ENCODE results near the gene NAALADL2. TPM values are rescaled to one million over a fixed set of nuclear protein-coding genes. Genes with fewer than 3 reads are reported as not detected.

NAALADL2 gene
- total and polyA plus RNA-seq, 2 donors (not counting 1 experiment from before 2014, with no cell fraction given), result not detected

- Histone ChIP-seq H3K4me2 (replicated peaks; ENCODE audit: low read depth, low read length, poor library complexity, severe bottlenecking) (no peak overlapping the region), H3K79me2 (ENCODE audit: control insufficient read depth, insufficient read depth, low read length) (no peaks in the 10 kb centered on the region), H3K9me3 (ENCODE audit: control extremely low read depth in 1 of 3, control insufficient read depth in 2 of 3, insufficient read depth in 1 of 3, low read length in 2 of 3) (peaks cover 0 to 7% (median 0%) of the 10 kb centered on the region in 3 donors), H3K27me3 (replicated peaks in 1 of 4; ENCODE audit: control extremely low read depth in 1 of 4, control insufficient read depth in 3 of 4, insufficient read depth in 4 of 4, low read length in 3 of 4) (no peaks in the 10 kb centered on the region), H3K36me3 (replicated peaks in 1 of 2; ENCODE audit: control extremely low read depth in 1 of 2, control insufficient read depth in 1 of 2, extremely low read depth in 1 of 2, insufficient read depth in 2 of 2, low read length in 1 of 2) (no peaks in the 10 kb centered on the region), H3K27ac (ENCODE audit: low read length in 2 of 2) (no peak overlapping the region), H2AFZ (ENCODE audit: insufficient read depth, low read depth, low read length, poor library complexity, severe bottlenecking) (no peak overlapping the region), H3K4me3 (ENCODE audit: control extremely low read depth in 1 of 5, extremely low read depth in 1 of 5, insufficient read depth in 1 of 5, low read depth in 2 of 5, low read length in 4 of 5) (no peak overlapping the region), H4K20me1 (ENCODE audit: control insufficient read depth, insufficient read depth, low read length, poor library complexity, severe bottlenecking) (no peaks in the 10 kb centered on the region), H3K9ac (ENCODE audit: low read length) (no peak overlapping the region), H3K4me1 (ENCODE audit: control insufficient read depth in 2 of 2, insufficient read depth in 2 of 2, low read length in 2 of 2) (no peaks in the 10 kb centered on the region)
- POLR2A ChIA-PET, result no interaction called here
- WGBS (ENCODE audit: insufficient coverage), result no CpG with 5 or more reads among the region's 3 CpGs
- TF ChIP-seq EZH2 (IDR thresholded peaks at IDR 0.05; ENCODE audit: borderline replicate concordance, insufficient read depth, low read depth, low read length, poor library complexity, severe bottlenecking) (no peak), CTCF (IDR thresholded peaks at IDR 0.05) (no peak)
- ATAC-seq (ENCODE audit: low read depth) (no peak), DNase-seq (no peak)
- CTCF ChIA-PET, result no interaction called here
- no peak overlapping the region for H3K27ac Mint-ChIP-seq
- H3K27me3 Mint-ChIP-seq, result no peaks in the 10 kb centered on the region
- intact Hi-C loops (cut with micrococcal nuclease), result no loop called here
- H3K4me3 Mint-ChIP-seq, result no peak overlapping the region
- peaks cover 5% of the 10 kb centered on the region for H3K9me3 Mint-ChIP-seq (ENCODE audit: insufficient read depth)
- H3K4me1 Mint-ChIP-seq, result no peaks in the 10 kb centered on the region
Observed at GRCh38 chr3:175186511-175186910, 327.4 kb downstream of the NAALADL2 start.

GRCh38 chr3:175187586-175187985 lies 328.5 kb downstream of the NAALADL2 start:
- POLR2A ChIA-PET, result no interaction called here
- no peaks in the 10 kb centered on the region for H3K4me1 Mint-ChIP-seq
- H3K27ac ChIP-seq (ENCODE audit: low read length in 2 of 2), result no peak overlapping the region
- no peaks in the 10 kb centered on the region for H3K79me2 ChIP-seq (ENCODE audit: control insufficient read depth, insufficient read depth, low read length)
- no peak overlapping the region for H3K27ac Mint-ChIP-seq
- CTCF ChIA-PET, result interaction anchor here (0.6 kb wide), 1 partner anchor 230 kb away, joined by 3 read pairs; no protein-coding TSS in a partner anchor
- H3K4me2 ChIP-seq (replicated peaks; ENCODE audit: low read depth, low read length, poor library complexity, severe bottlenecking), result no peak overlapping the region
- WGBS (ENCODE audit: insufficient coverage), result no CpG with 5 or more reads among the region's 2 CpGs
- H3K36me3 ChIP-seq (replicated peaks in 1 of 2; ENCODE audit: control extremely low read depth in 1 of 2, control insufficient read depth in 1 of 2, extremely low read depth in 1 of 2, insufficient read depth in 2 of 2, low read length in 1 of 2), result no peaks in the 10 kb centered on the region
- no peaks in the 10 kb centered on the region for H4K20me1 ChIP-seq (ENCODE audit: control insufficient read depth, insufficient read depth, low read length, poor library complexity, severe bottlenecking)
- H3K4me3 ChIP-seq (ENCODE audit: control extremely low read depth in 1 of 5, extremely low read depth in 1 of 5, insufficient read depth in 1 of 5, low read depth in 2 of 5, low read length in 4 of 5), result no peak overlapping the region
- H3K27me3 Mint-ChIP-seq, result no peaks in the 10 kb centered on the region
- no peak overlapping the region for H2AFZ ChIP-seq (ENCODE audit: insufficient read depth, low read depth, low read length, poor library complexity, severe bottlenecking)
- ATAC-seq (ENCODE audit: low read depth), result no peak
- H3K9me3 Mint-ChIP-seq (ENCODE audit: insufficient read depth), result peaks cover 5% of the 10 kb centered on the region
- intact Hi-C loops (cut with micrococcal nuclease), result no loop called here
- DNase-seq, result no peak
- H3K9ac ChIP-seq (ENCODE audit: low read length), result no peak overlapping the region
- no peak overlapping the region for H3K4me3 Mint-ChIP-seq
- no peak for TF ChIP-seq EZH2 (IDR thresholded peaks at IDR 0.05; ENCODE audit: borderline replicate concordance, insufficient read depth, low read depth, low read length, poor library complexity, severe bottlenecking)
- TF ChIP-seq CTCF (IDR thresholded peaks at IDR 0.05), result no peak
- no peaks in the 10 kb centered on the region for H3K4me1 ChIP-seq (ENCODE audit: control insufficient read depth in 2 of 2, insufficient read depth in 2 of 2, low read length in 2 of 2)
- no peaks in the 10 kb centered on the region for H3K27me3 ChIP-seq (replicated peaks in 1 of 4; ENCODE audit: control extremely low read depth in 1 of 4, control insufficient read depth in 3 of 4, insufficient read depth in 4 of 4, low read length in 3 of 4)
- H3K9me3 ChIP-seq (ENCODE audit: control extremely low read depth in 1 of 3, control insufficient read depth in 2 of 3, insufficient read depth in 1 of 3, low read length in 2 of 3), result peaks cover 0 to 7% (median 0%) of the 10 kb centered on the region in 3 donors

Measured in B cell (primary cell).